GM23338 (cell line): Measurements from ENCODE around the gene RBM19. TPM values are rescaled to one million over a fixed set of nuclear protein-coding genes. Genes with fewer than 3 reads are reported as not detected.

Experiments
- ATAC-seq: fragments of 200-7000 bp; cut with Tn5 transposase; 3 replicates; pipeline ENCODE4 v1.9.1; 2020
- DNase-seq: peaks from one replicate; pipeline ENCODE4 v3.0.0-alpha.2; 2015; ENCODE audit warnings: low spot score
- H2AFZ ChIP-seq: fragments of 200-600 bp; sonication (generic); 2 replicates; pipeline ENCODE4 v1.8.0; 2016; ENCODE audit warnings: antibody characterized with exemption, mild to moderate bottlenecking, moderate library complexity
- H3F3A ChIP-seq: fragments of 200-600 bp; sonication (generic); replicated peaks from 2 replicates; pipeline ENCODE4 v1.8.0; 2017; ENCODE audit warnings: antibody characterized with exemption, mixed run types, low read depth
- H3K27ac ChIP-seq: fragments of 200-600 bp; sonication (generic); 2 replicates; pipeline ENCODE4 v1.6.1; 2016; ENCODE audit warnings: low read depth
- H3K27me3 ChIP-seq: fragments of 200-600 bp; sonication (generic); 2 replicates; pipeline ENCODE4 v1.8.0; 2016; ENCODE audit warnings: mild to moderate bottlenecking, mixed run types, moderate library complexity; ENCODE audit not compliant: insufficient read depth
- H3K36me3 ChIP-seq: fragments of 200-600 bp; sonication (generic); 2 replicates; pipeline ENCODE4 v1.8.0; 2016; ENCODE audit warnings: mild to moderate bottlenecking; ENCODE audit not compliant: insufficient read depth
- H3K4me1 ChIP-seq: fragments of 200-600 bp; sonication (generic); 2 replicates; pipeline ENCODE4 v1.8.0; 2016; ENCODE audit warnings: mild to moderate bottlenecking, moderate library complexity; ENCODE audit not compliant: insufficient read depth
- H3K4me2 ChIP-seq: fragments of 200-600 bp; sonication (generic); 2 replicates; pipeline ENCODE4 v1.7.1; 2017; ENCODE audit warnings: mixed run types
- H3K4me3 ChIP-seq: fragments of 200-600 bp; sonication (generic); 2 replicates; pipeline ENCODE4 v1.6.1; 2016; ENCODE audit warnings: mixed run types
- H3K79me2 ChIP-seq: fragments of 200-600 bp; sonication (generic); replicated peaks from 2 replicates; pipeline ENCODE4 v1.8.0; 2017; ENCODE audit warnings: mild to moderate bottlenecking; ENCODE audit not compliant: insufficient read depth
- H3K9me2 ChIP-seq: fragments of 200-600 bp; sonication (generic); 2 replicates; pipeline ENCODE4 v1.8.0; 2017; ENCODE audit not compliant: insufficient read depth
- H4K20me1 ChIP-seq: fragments of 200-600 bp; sonication (generic); replicated peaks from 2 replicates; pipeline ENCODE4 v1.8.0; 2017; ENCODE audit warnings: mild to moderate bottlenecking; ENCODE audit not compliant: insufficient read depth
- H3K27ac Mint-ChIP-seq: 2 replicates; pipeline ENCODE4 v1.8.0; 2020; ENCODE audit warnings: inconsistent platforms, mild to moderate bottlenecking, moderate library complexity, mixed read lengths
- H3K27me3 Mint-ChIP-seq: 3 replicates; pipeline ENCODE4 v1.8.0; 2022; ENCODE audit warnings: low read depth, mild to moderate bottlenecking, moderate library complexity, mixed read lengths, inconsistent platforms; ENCODE audit not compliant: insufficient read depth, poor library complexity
- H3K36me3 Mint-ChIP-seq: 3 replicates; pipeline ENCODE4 v1.8.0; 2021; ENCODE audit warnings: low read depth, mild to moderate bottlenecking, inconsistent platforms, moderate library complexity, mixed read lengths
- H3K4me1 Mint-ChIP-seq: 3 replicates; pipeline ENCODE4 v1.8.0; 2020; ENCODE audit warnings: mild to moderate bottlenecking, inconsistent platforms, mixed read lengths
- H3K4me3 Mint-ChIP-seq: 3 replicates; pipeline ENCODE4 v1.8.0; 2021; ENCODE audit warnings: moderate library complexity, mild to moderate bottlenecking, inconsistent platforms, mixed read lengths
- H3K9me3 Mint-ChIP-seq: 3 replicates; pipeline ENCODE4 v1.8.0; 2020; ENCODE audit warnings: moderate library complexity, mild to moderate bottlenecking, inconsistent platforms, mixed read lengths
- CREB1 ChIP-seq: fragments of 250-450 bp; sonication (Bioruptor Pico); IDR thresholded peaks from 2 replicates; pipeline ENCODE4 v1.5.0; 2020; ENCODE audit warnings: low read depth, mild to moderate bottlenecking, moderate library complexity
- CTCF ChIP-seq, 2 experiments: fragments of 200-600 bp in 1 of 2; sonication (generic) in 1 of 2; conservative IDR thresholded peaks; 2 replicates each; pipeline versions ENCODE4 v1.5.1 to v1.6.1; 2016 to 2017; ENCODE audit warnings: antibody characterized with exemption in 2 of 2, low read depth in 2 of 2, mild to moderate bottlenecking in 2 of 2, moderate library complexity in 1 of 2
- EZH2 ChIP-seq: fragments of 200-600 bp; sonication (generic); IDR thresholded peaks from one replicate; pipeline ENCODE4 v1.8.0; 2017; ENCODE audit warnings: antibody characterized with exemption, mild to moderate bottlenecking, low read depth; ENCODE audit not compliant: unreplicated experiment
- EZH2phosphoT487 ChIP-seq: fragments of 200-600 bp; sonication (generic); IDR thresholded peaks from one replicate; pipeline ENCODE4 v1.8.1; 2018; ENCODE audit warnings: antibody characterized with exemption; ENCODE audit not compliant: unreplicated experiment
- JUNB ChIP-seq: IDR thresholded peaks from one replicate; pipeline ENCODE4 v1.6.1; 2016; ENCODE audit warnings: antibody characterized with exemption; ENCODE audit not compliant: unreplicated experiment
- NANOG ChIP-seq: IDR thresholded peaks from 2 replicates; pipeline ENCODE4 v1.6.1; 2016; ENCODE audit warnings: antibody characterized with exemption, borderline replicate concordance
- POLR2AphosphoS5 ChIP-seq: IDR thresholded peaks from 2 replicates; pipeline ENCODE4 v1.6.1; 2016; ENCODE audit warnings: antibody characterized with exemption, low read depth
- REST ChIP-seq: IDR thresholded peaks from one replicate; pipeline ENCODE4 v1.6.1; 2018; ENCODE audit warnings: antibody characterized with exemption; ENCODE audit not compliant: unreplicated experiment
- STAT1 ChIP-seq: IDR thresholded peaks from one replicate; pipeline ENCODE4 v1.6.1; 2016; ENCODE audit warnings: antibody characterized with exemption; ENCODE audit not compliant: unreplicated experiment
- ZNF114 ChIP-seq: fragments of 250-450 bp; sonication (Bioruptor Pico); IDR thresholded peaks from 2 replicates; pipeline ENCODE4 v1.5.0; 2020; ENCODE audit warnings: mild to moderate bottlenecking, moderate library complexity
- ZNF462 ChIP-seq: fragments of 250-450 bp; sonication (Bioruptor Pico); IDR thresholded peaks from 2 replicates; pipeline ENCODE4 v1.5.0; 2020; ENCODE audit warnings: mild to moderate bottlenecking, moderate library complexity
- polyA plus RNA-seq: library from polyadenylated mRNA; unstranded; fragments of >200 nt; fragmentation: Nextera tagmentation; extraction: Ambion mirVana; gene quantifications from 2 replicates; pipeline ENCODE4 v1.2.1, GENCODE V29; 2016
- total RNA-seq: library from RNA; depleted of rRNA; stranded (reverse); fragments of >200 nt; shearing (Covaris generic); gene quantifications from 2 replicates; pipeline ENCODE4 v1.2.3, GENCODE V29; 2014

Gene RBM19
- total and polyA plus RNA-seq, 2 experiments from 2014 or later = 43.4 to 56.7 TPM

- H3F3A ChIP-seq = no peaks in the 10 kb centered on the region
- peaks cover 65% of the 10 kb centered on the region for H3K36me3 Mint-ChIP-seq
- no peak for DNase-seq
These were observed 11.6 kb downstream of the RBM19 start for GRCh38 chr12:113954547-113954946.

GRCh38 chr12:113950873-113951272, 15.3 kb downstream of the RBM19 start:
- H3K79me2 ChIP-seq = no peaks in the 10 kb centered on the region
- H3F3A ChIP-seq = no peaks in the 10 kb centered on the region
- H3K27me3 ChIP-seq = no peaks in the 10 kb centered on the region
- no peak overlapping the region for H3K27ac ChIP-seq
- H3K4me1 ChIP-seq = no peaks in the 10 kb centered on the region
- Mint-ChIP-seq H3K27ac (no peak overlapping the region), H3K9me3 (no peaks in the 10 kb centered on the region), H3K4me3 (no peak overlapping the region), H3K27me3 (peaks cover 3% of the 10 kb centered on the region), H3K36me3 (peaks cover 74% of the 10 kb centered on the region), H3K4me1 (no peaks in the 10 kb centered on the region)
- 0 out of 2 replicates have a peak, but pooled peaks cover 5% of the 10 kb centered on the region for H4K20me1 ChIP-seq
- peaks cover 42% of the 10 kb centered on the region for H3K36me3 ChIP-seq
- H3K4me3 ChIP-seq = no peak overlapping the region
- H3K9me2 ChIP-seq = no peaks in the 10 kb centered on the region
- DNase-seq = no peak
- no peak overlapping the region for H3K4me2 ChIP-seq
- no peak overlapping the region for H2AFZ ChIP-seq
- ATAC-seq = no peak
- TF ChIP-seq EZH2 (no peak), CTCF (conservative IDR thresholded peaks at IDR 0.05; ENCODE audit: low read depth in 2 of 2) (no peak), ZNF114 (CRISPR knock-in tag) (no peak), NANOG (no peak), STAT1 (no peak), POLR2AphosphoS5 (no peak), ZNF462 (CRISPR knock-in tag) (no peak), JUNB (no peak), REST (no peak)

More at GRCh38 chr12:113954547-113954946, 11.6 kb downstream of the RBM19 start:
- H2AFZ ChIP-seq = no peak overlapping the region
- H3K27me3 Mint-ChIP-seq = no peaks in the 10 kb centered on the region
- 0 out of 2 replicates have a peak overlapping the region, but pooled peaks have one; percentile 36 for H3K27ac Mint-ChIP-seq
- TF ChIP-seq JUNB = no peak
- TF ChIP-seq POLR2AphosphoS5 = no peak
- TF ChIP-seq NANOG = no peak
- no peak for TF ChIP-seq EZH2phosphoT487
- TF ChIP-seq STAT1 = no peak
- TF ChIP-seq CREB1 (CRISPR knock-in tag) = no peak
- no peak for TF ChIP-seq ZNF114 (CRISPR knock-in tag)
- ATAC-seq = no peak
- no peak overlapping the region for H3K4me2 ChIP-seq
- H3K36me3 ChIP-seq = peaks cover 31% of the 10 kb centered on the region
- no peaks in the 10 kb centered on the region for H3K9me3 Mint-ChIP-seq
- no peaks in the 10 kb centered on the region for H3K79me2 ChIP-seq
- no peak overlapping the region for H3K27ac ChIP-seq
- H3K9me2 ChIP-seq = no peaks in the 10 kb centered on the region
- H3K4me3 Mint-ChIP-seq = no peak overlapping the region
- H3K4me1 Mint-ChIP-seq = no peaks in the 10 kb centered on the region
- H4K20me1 ChIP-seq = 0 out of 2 replicates have a peak, but pooled peaks cover 5% of the 10 kb centered on the region
- H3K4me1 ChIP-seq = no peaks in the 10 kb centered on the region
- H3K27me3 ChIP-seq = no peaks in the 10 kb centered on the region
- no peak overlapping the region for H3K4me3 ChIP-seq
